Mesothelial cell of epicardium (in vitro differentiated cells): ENCODE data around the gene TSPAN7. TPM values are rescaled to one million over a fixed set of nuclear protein-coding genes. Genes with fewer than 3 reads are reported as not detected.

Source experiments
- DNase-seq, 2 experiments: peaks; one replicate each; pipeline ENCODE4 v3.0.0; 2021; ENCODE audit warnings: low spot score in 2 of 2; ENCODE audit not compliant: unreplicated experiment in 2 of 2
- H3K27ac Mint-ChIP-seq: 2 replicates; pipeline ENCODE4 v1.8.0; 2021; ENCODE audit warnings: mixed read lengths
- H3K27me3 Mint-ChIP-seq: 2 replicates; pipeline ENCODE4 v1.8.0; 2021; ENCODE audit warnings: low read depth, mixed read lengths
- H3K36me3 Mint-ChIP-seq: 2 replicates; pipeline ENCODE4 v1.8.0; 2021; ENCODE audit warnings: mixed read lengths
- H3K4me1 Mint-ChIP-seq: 2 replicates; pipeline ENCODE4 v1.8.0; 2021; ENCODE audit warnings: mixed read lengths
- H3K4me3 Mint-ChIP-seq: 2 replicates; pipeline ENCODE4 v1.8.0; 2021; ENCODE audit warnings: mild to moderate bottlenecking, moderate library complexity, mixed read lengths
- H3K9me3 Mint-ChIP-seq: 2 replicates; pipeline ENCODE4 v1.8.0; 2021; ENCODE audit warnings: mixed read lengths
- total RNA-seq: library from RNA; stranded (reverse); gene quantifications from 3 replicates; pipeline ENCODE4 v1.2.1, GENCODE V29; 2021
- TF ChIP-seq, protein P1 (sequence below): fragments of 200-600 bp; sonication (generic); IDR thresholded peaks from one replicate; pipeline ENCODE4 v1.5.0; 2021; ENCODE audit warnings: antibody characterized with exemption; ENCODE audit not compliant: unreplicated experiment

TSPAN7 gene
- total RNA-seq, 1 donor from 2014 or later: 10.1 TPM

DNA sequence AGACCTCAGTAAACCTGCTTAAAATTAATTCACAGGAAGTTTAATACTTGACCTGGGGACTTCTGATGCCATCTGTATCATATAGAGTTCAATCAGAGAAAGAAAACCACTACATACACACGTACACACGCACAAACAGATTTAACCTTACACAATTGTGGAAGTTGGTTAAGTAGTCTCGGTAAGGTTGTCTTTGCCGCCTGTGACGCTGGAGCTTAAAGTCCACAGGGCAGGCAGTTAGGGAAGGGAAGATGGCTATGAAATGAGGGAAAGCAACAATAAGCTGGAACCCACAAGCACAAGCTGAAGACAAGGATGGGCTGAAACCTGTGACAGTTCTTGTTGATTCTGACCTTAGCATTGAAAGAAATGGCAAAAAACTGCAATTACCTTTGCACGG, 41.7 kb upstream of the TSPAN7 start:
- no peaks in the 10 kb centered on the region for H3K4me1 Mint-ChIP-seq
- no peak overlapping the region for H3K27ac Mint-ChIP-seq
- no peaks in the 10 kb centered on the region for H3K27me3 Mint-ChIP-seq
- TF ChIP-seq, protein P1, sequence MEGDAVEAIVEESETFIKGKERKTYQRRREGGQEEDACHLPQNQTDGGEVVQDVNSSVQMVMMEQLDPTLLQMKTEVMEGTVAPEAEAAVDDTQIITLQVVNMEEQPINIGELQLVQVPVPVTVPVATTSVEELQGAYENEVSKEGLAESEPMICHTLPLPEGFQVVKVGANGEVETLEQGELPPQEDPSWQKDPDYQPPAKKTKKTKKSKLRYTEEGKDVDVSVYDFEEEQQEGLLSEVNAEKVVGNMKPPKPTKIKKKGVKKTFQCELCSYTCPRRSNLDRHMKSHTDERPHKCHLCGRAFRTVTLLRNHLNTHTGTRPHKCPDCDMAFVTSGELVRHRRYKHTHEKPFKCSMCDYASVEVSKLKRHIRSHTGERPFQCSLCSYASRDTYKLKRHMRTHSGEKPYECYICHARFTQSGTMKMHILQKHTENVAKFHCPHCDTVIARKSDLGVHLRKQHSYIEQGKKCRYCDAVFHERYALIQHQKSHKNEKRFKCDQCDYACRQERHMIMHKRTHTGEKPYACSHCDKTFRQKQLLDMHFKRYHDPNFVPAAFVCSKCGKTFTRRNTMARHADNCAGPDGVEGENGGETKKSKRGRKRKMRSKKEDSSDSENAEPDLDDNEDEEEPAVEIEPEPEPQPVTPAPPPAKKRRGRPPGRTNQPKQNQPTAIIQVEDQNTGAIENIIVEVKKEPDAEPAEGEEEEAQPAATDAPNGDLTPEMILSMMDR: no peak
- no peaks in the 10 kb centered on the region for H3K36me3 Mint-ChIP-seq
- no peak overlapping the region for H3K4me3 Mint-ChIP-seq
- DNase-seq: no peak
- peaks cover 23% of the 10 kb centered on the region for H3K9me3 Mint-ChIP-seq

DNA sequence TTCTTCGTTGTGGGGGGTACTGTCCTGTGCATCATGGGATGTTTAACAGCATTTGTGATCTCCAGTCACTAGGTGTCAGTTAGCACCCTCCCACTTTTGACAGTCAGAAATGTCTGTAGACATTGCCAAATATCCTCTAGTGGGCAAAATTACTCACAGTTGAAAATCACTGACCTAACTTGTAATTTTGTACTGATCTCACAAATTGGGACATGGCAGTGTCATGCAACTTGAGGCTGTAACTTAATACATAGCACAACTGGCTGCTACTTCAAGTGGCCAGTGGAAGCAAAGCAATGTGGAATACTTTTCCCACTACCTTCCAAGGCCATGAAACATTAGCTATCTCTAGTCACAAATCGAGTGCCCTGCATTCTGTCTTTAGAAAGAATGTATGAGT, 23.2 kb upstream of the TSPAN7 start:
- H3K9me3 Mint-ChIP-seq: peaks cover 39% of the 10 kb centered on the region
- no peak overlapping the region for H3K27ac Mint-ChIP-seq
- H3K36me3 Mint-ChIP-seq: no peaks in the 10 kb centered on the region
- no peak overlapping the region for H3K4me3 Mint-ChIP-seq
- TF ChIP-seq, protein P1: no peak
- DNase-seq: no peak
- H3K4me1 Mint-ChIP-seq: peaks cover 4% of the 10 kb centered on the region
- H3K27me3 Mint-ChIP-seq: peaks cover 4% of the 10 kb centered on the region

DNA sequence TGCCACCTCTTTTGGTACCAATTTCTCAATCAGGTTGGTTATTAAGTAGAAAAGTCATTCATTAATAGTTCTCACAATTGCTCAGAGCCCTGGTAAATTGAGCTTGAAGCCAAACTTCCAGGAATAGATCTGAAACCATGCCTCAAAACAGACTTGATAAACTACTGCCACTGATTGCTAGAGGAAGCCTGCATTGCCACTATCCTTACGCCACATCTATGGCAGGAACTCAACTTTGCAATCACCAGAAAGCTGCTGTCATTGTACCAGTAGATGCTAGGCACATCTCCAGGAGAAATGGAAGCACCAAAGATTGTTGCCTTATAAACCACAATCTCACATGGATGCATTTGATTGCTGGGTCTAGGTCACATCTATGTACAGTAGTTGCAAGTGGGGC, 21.6 kb upstream of the TSPAN7 start:
- TF ChIP-seq, protein P1: no peak
- peaks cover 4% of the 10 kb centered on the region for H3K4me1 Mint-ChIP-seq
- no peaks in the 10 kb centered on the region for H3K36me3 Mint-ChIP-seq
- H3K27ac Mint-ChIP-seq: no peak overlapping the region
- H3K9me3 Mint-ChIP-seq: peaks cover 39% of the 10 kb centered on the region
- no peak overlapping the region for H3K4me3 Mint-ChIP-seq
- no peak for DNase-seq
- no peaks in the 10 kb centered on the region for H3K27me3 Mint-ChIP-seq

DNA sequence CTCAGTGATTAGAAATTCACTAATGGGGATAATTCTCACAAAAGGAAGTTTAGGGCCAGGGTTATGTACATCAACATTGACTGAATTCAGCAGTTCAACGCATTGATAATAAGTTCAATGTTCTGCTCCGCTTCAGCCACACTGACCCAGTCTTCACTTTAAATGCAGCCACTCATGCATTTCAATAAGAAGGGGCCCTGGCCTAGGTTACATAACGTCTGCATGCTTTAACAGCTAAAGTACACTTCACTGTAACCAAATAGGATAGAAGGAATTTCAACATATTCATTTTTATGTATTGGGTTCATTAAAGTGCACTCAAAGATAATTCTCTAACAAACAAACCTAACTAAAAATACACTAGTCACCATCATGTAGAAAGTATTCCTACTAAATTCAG, 12.8 kb upstream of the TSPAN7 start:
- peaks cover 3% of the 10 kb centered on the region for H3K4me1 Mint-ChIP-seq
- peaks cover 37% of the 10 kb centered on the region for H3K9me3 Mint-ChIP-seq
- H3K4me3 Mint-ChIP-seq: no peak overlapping the region
- no peaks in the 10 kb centered on the region for H3K27me3 Mint-ChIP-seq
- DNase-seq: no peak
- H3K36me3 Mint-ChIP-seq: no peaks in the 10 kb centered on the region
- H3K27ac Mint-ChIP-seq: no peak overlapping the region
- TF ChIP-seq, protein P1: no peak

DNA sequence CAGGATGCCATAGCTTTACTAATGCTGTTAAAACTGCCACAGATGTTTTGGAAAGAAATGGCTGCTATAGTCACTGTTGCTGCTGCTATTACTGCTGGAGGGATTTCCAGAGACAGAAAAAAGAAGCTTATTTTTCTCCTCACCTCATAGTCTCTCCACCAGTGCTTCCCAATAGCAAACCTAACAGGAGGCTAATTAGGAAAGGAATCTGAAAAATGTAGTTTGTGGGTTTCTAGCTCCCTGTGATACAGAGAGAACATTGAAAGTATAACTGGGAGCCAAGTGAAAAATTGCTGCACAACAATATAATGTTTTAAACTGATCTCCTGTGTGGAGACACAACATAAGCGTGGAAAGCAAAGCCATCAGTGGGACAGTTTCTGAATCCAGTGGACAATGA, 8.6 kb upstream of the TSPAN7 start:
- TF ChIP-seq, protein P1: no peak
- DNase-seq: no peak
- no peaks in the 10 kb centered on the region for H3K36me3 Mint-ChIP-seq
- H3K4me3 Mint-ChIP-seq: no peak overlapping the region
- no peak overlapping the region for H3K27ac Mint-ChIP-seq
- H3K4me1 Mint-ChIP-seq: peaks cover 3% of the 10 kb centered on the region
- no peaks in the 10 kb centered on the region for H3K27me3 Mint-ChIP-seq
- peaks cover 30% of the 10 kb centered on the region for H3K9me3 Mint-ChIP-seq

DNA sequence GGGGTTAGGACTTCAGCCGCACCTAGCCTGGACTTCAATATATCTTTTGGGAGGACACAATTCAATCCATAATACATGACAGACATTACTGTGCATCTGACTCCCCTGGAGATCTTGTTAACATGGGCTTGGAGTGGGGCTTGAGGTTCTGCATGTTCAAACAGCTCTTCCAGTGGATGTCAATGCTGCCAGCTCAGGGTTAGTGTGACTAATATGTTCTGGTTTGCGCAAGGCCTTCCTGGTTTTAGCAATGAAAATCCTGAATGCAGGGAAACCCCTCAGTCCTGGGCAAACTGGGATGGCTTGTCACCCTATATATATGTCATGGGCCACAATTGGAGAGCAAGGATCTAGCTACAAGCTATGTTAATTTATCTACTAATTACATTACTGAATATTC, 2.7 kb upstream of the TSPAN7 start:
- DNase-seq: no peak
- Mint-ChIP-seq H3K27me3 (peaks cover 7% of the 10 kb centered on the region), H3K36me3 (no peaks in the 10 kb centered on the region), H3K4me1 (peaks cover 12% of the 10 kb centered on the region), H3K9me3 (peaks cover 4% of the 10 kb centered on the region), H3K4me3 (no peak overlapping the region), H3K27ac (no peak overlapping the region)
- TF ChIP-seq, protein P1: no peak
